ENCODE results near the gene TNRC18. TPM values are rescaled to one million over a fixed set of nuclear protein-coding genes. Genes with fewer than 3 reads are reported as not detected.

TNRC18 gene
- total RNA-seq, 2 experiments from 2014 or later = 37.3 to 40.4 TPM

DNA sequence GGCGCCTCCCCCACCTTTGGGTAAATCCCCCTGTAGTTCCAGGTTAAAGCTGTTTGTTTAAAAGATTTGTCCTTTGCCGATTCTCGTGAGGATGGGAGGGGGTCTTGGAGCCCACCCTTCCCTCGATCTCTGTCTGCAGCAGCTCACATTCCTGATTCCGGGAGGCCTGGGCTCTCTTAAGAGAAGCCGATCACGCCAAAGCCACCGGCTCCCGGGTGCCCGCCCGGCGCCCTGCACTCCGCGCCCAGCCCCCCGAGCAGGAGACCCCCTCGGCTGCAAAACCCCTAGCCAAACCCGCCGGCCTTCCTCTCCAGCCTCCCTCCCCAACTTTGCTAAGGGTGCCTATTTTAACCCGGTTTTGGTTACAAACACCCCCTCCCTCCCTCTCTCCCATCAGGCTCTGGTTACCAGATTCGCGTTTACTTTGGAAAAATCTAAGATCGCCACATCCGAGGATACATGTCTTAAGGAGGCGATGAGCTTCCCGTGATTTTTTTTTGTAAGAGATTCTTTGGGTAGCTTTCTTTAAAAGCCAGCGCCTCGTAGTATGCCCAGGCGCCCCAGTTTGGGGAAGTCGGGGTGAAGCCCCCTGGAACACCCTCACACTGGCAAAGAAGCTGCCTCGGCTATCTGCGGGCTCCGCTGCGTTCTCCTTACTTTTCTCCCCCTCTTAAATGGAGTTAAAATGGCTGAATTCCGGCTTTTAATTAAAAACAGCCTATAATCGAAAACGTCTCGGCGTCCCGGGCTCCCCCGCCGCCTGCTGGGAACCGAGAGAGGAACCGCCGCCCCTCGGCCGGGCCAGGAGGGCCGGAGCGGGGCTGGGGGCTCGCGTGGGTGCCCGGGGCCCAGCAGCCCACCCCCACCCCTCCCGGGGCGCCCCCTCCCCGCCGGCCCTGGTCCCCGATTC lies 983 bp downstream of the TNRC18 start:
- no peaks in the 10 kb centered on the region for H3K36me3 Mint-ChIP-seq
- CTCF ChIA-PET = interaction anchor here (1.2 to 1.9 kb wide), 4 partner anchors 11 to 137 kb away, joined by 3 to 10 read pairs (median 4); no protein-coding TSS in a partner anchor

DNA sequence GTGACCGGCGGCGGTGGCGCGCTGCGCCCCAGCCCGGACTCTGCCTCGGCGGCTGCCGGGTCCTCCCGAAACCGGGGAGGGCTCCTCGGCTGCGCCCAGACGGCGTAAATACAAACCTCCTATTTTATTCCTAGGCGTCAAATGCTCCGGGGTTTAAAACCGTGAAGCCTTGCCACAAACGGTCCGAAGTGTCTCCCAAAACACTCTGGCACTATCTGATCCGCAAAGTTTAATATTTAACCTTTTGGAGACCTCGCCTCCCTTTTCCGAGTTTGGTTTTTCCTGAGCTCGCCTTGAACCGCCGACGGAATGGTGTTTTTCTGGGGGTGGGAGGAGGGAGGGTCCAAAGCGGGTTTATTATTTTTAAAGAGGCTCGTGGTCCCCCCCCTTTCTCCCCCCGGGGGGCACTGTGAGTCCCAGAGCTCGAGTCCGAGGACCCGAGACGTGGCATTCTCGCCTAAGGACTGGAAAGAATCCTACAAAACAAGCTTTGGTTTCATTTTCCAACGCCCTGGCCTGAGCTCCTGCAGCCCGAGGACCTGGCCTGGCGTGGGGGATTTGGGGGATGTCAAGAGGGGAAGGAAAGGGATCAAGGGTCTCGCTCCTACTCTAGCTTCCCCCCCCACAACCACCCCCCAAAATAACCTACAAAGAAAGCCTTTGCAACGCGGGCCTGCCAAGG lies 1.8 kb downstream of the TNRC18 start:
- Mint-ChIP-seq H3K9me3 (no peaks in the 10 kb centered on the region), H3K27me3 (peaks cover 58% of the 10 kb centered on the region), H3K27ac (no peak overlapping the region), H3K4me3 (peak overlapping the region; percentile 59), H3K36me3 (no peaks in the 10 kb centered on the region), H3K4me1 (ENCODE audit: low read depth) (peaks cover 40% of the 10 kb centered on the region)
- ChIA-PET CTCF (interaction anchor here (0.9 to 1.9 kb wide), 4 partner anchors 12 to 137 kb away, joined by 3 to 5 read pairs (median 4); no protein-coding TSS in a partner anchor), POLR2A (interaction anchor here (0.5 to 0.9 kb wide), 3 partner anchors 20 to 275 kb away, joined by 3 to 7 read pairs (median 4); no protein-coding TSS in a partner anchor)
- peak; percentile 12 for DNase-seq
- intact Hi-C loops (cut with micrococcal nuclease) = loop anchor here (2.0 kb wide), 1 partner anchor 25 kb away; no protein-coding TSS in a partner anchor

More for the DNA sequence above, 983 bp downstream of the TNRC18 start:
- Mint-ChIP-seq H3K4me1 (ENCODE audit: low read depth) (peaks cover 44% of the 10 kb centered on the region), H3K4me3 (peak overlapping the region; percentile 59), H3K9me3 (no peaks in the 10 kb centered on the region), H3K27ac (no peak overlapping the region), H3K27me3 (peaks cover 59% of the 10 kb centered on the region)
- no peak for DNase-seq
- POLR2A ChIA-PET = interaction anchor here (0.5 to 0.9 kb wide), 3 partner anchors 19 to 274 kb away, joined by 3 to 7 read pairs (median 4); no protein-coding TSS in a partner anchor
- intact Hi-C loops (cut with micrococcal nuclease) = loop anchor here (2.0 kb wide), 1 partner anchor 26 kb away; no protein-coding TSS in a partner anchor

GRCh38 chr7:5420881-5421713 lies 2.5 kb downstream of the TNRC18 start:
- peaks cover 53% of the 10 kb centered on the region for H3K27me3 Mint-ChIP-seq
- CTCF ChIA-PET = interaction anchor here (0.9 to 1.2 kb wide), 2 partner anchors 25 to 138 kb away, joined by 3 to 5 read pairs; no protein-coding TSS in a partner anchor
- peak overlapping the region; percentile 50 for H3K4me3 Mint-ChIP-seq
- H3K4me1 Mint-ChIP-seq (ENCODE audit: low read depth) = peaks cover 37% of the 10 kb centered on the region
- POLR2A ChIA-PET = no interaction called here
- DNase-seq = peak; percentile 21
- no peaks in the 10 kb centered on the region for H3K9me3 Mint-ChIP-seq
- H3K36me3 Mint-ChIP-seq = no peaks in the 10 kb centered on the region
- H3K27ac Mint-ChIP-seq = no peak overlapping the region
- intact Hi-C loops (cut with micrococcal nuclease) = no loop called here

DNA sequence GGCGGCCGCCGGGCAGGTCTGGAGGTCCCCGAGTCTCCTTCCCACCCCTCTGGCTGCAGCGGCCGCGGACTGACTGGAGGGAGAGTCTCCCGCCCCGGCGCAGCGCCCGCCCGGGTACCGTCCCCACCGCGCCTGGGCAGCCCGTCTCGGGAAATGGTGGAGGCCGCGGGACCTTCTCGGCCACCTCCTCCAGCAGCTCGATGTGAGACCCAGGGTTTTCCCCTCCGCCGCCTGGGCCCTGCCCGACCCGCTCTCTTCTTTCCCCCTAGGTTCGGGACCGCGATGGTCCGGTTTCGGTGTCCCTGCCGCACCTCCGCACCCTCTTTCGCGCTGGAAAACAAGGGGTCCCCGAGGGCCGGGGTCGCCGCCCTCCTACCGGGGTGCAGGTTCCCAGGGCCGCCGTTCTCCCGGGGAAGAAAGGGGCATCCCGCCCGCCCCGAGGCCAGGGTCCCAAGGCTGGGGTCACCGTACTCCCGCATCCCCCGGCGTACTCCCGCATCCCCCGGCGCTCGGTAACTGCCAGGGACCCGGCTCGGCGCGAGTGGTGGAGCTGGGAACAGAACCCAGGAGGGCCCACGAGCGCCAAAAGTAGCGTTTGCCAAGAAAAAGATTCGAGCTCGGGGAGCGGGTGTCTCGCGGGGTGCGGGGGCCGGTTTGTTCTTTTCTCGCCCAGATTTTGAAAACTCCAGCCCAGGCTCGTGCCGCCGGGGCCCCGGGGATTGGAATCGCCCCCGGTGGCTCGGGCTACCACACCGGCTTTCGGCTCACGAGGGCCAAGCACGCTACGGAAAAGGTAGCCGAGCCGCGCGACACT lies 3.4 kb downstream of the TNRC18 start:
- no peaks in the 10 kb centered on the region for H3K36me3 Mint-ChIP-seq
- H3K27me3 Mint-ChIP-seq = peaks cover 45% of the 10 kb centered on the region
- DNase-seq = peak; percentile 17
- H3K27ac Mint-ChIP-seq = no peak overlapping the region
- ChIA-PET CTCF (no interaction called here), POLR2A (no interaction called here)
- H3K9me3 Mint-ChIP-seq = no peaks in the 10 kb centered on the region
- H3K4me1 Mint-ChIP-seq (ENCODE audit: low read depth) = peaks cover 29% of the 10 kb centered on the region
- peak overlapping the region; percentile 50 for H3K4me3 Mint-ChIP-seq
- intact Hi-C loops (cut with micrococcal nuclease) = no loop called here

DNA sequence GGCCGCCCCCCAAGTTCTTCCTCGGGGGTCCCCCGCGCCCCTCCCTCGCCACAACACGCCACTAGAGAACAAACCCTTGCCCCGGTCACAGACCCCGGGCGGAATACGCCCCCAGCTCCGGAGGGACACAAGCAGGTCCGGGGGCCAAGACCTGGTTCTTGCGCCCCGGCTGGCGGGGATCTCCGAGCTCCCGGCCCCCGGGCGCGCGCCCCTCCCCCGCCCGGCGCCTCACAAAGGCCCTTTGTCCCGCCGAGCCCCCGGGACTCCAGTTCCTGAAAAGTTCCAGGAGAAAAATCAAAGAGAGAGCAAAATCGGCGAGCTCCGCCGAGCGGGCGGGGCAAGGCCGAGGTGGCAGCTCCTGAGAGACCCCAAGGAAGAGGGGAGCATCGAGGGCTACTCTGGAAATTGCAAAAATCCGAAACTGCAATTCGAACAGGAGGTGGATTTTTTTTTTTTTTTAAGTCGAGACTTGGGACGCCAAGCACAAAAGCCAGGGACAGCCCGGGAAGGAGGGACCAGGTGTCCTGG lies 4.0 kb downstream of the TNRC18 start:
- H3K27ac Mint-ChIP-seq = no peak overlapping the region
- peaks cover 45% of the 10 kb centered on the region for H3K27me3 Mint-ChIP-seq
- H3K4me1 Mint-ChIP-seq (ENCODE audit: low read depth) = peaks cover 23% of the 10 kb centered on the region
- no peak overlapping the region for H3K4me3 Mint-ChIP-seq
- H3K9me3 Mint-ChIP-seq = no peaks in the 10 kb centered on the region
- intact Hi-C loops (cut with micrococcal nuclease) = no loop called here
- ChIA-PET POLR2A (no interaction called here), CTCF (no interaction called here)
- DNase-seq = no peak
- no peaks in the 10 kb centered on the region for H3K36me3 Mint-ChIP-seq

GRCh38 chr7:5418285-5418582 lies 5.4 kb downstream of the TNRC18 start:
- no peaks in the 10 kb centered on the region for H3K9me3 Mint-ChIP-seq
- ChIA-PET CTCF (interaction anchor here (0.9 to 1.0 kb wide), 2 partner anchors 21 to 53 kb away, joined by 3 to 5 read pairs; no protein-coding TSS in a partner anchor), POLR2A (no interaction called here)
- H3K4me1 Mint-ChIP-seq (ENCODE audit: low read depth) = peaks cover 21% of the 10 kb centered on the region
- intact Hi-C loops (cut with micrococcal nuclease) = no loop called here
- H3K4me3 Mint-ChIP-seq = no peak overlapping the region
- no peak overlapping the region for H3K27ac Mint-ChIP-seq
- no peak for DNase-seq
- H3K36me3 Mint-ChIP-seq = no peaks in the 10 kb centered on the region
- peaks cover 43% of the 10 kb centered on the region for H3K27me3 Mint-ChIP-seq

GRCh38 chr7:5417106-5418071 lies 6.2 kb downstream of the TNRC18 start:
- H3K27me3 Mint-ChIP-seq = peaks cover 39% of the 10 kb centered on the region
- no peaks in the 10 kb centered on the region for H3K36me3 Mint-ChIP-seq
- no peaks in the 10 kb centered on the region for H3K9me3 Mint-ChIP-seq
- no peak overlapping the region for H3K27ac Mint-ChIP-seq
- H3K4me3 Mint-ChIP-seq = no peak overlapping the region
- intact Hi-C loops (cut with micrococcal nuclease) = no loop called here
- ChIA-PET CTCF (interaction anchor here (0.6 to 1.6 kb wide), 6 partner anchors 13 to 140 kb away, joined by 3 to 5 read pairs (median 4); no protein-coding TSS in a partner anchor), POLR2A (no interaction called here)
- peaks cover 21% of the 10 kb centered on the region for H3K4me1 Mint-ChIP-seq (ENCODE audit: low read depth)
- DNase-seq = no peak

DNA sequence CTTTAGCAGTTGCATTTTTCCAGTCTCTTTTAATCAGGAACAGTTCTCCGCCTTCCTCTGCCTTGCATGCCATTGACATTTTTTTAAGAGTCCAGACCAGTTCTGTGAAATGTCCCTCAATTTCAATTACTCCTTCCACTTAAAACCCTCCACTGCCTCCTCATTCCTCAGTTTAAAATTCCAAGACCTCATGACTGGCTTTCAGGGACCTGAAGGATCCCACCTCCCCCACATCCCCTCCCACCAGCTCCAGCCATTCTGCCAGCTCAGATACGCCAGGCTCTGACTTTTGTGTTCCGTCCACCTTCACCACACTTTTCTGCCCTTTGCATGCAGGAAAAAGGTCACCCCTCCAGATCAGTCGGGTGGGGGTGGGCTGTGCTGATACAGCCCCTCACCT lies 8.7 kb downstream of the TNRC18 start:
- Mint-ChIP-seq H3K9me3 (no peaks in the 10 kb centered on the region), H3K27ac (no peak overlapping the region), H3K4me1 (ENCODE audit: low read depth) (peaks cover 10% of the 10 kb centered on the region), H3K36me3 (no peaks in the 10 kb centered on the region), H3K4me3 (no peak overlapping the region), H3K27me3 (peaks cover 36% of the 10 kb centered on the region)
- CTCF ChIA-PET = no interaction called here
- POLR2A ChIA-PET = no interaction called here
- no peak for DNase-seq
- intact Hi-C loops (cut with micrococcal nuclease) = no loop called here

DNA sequence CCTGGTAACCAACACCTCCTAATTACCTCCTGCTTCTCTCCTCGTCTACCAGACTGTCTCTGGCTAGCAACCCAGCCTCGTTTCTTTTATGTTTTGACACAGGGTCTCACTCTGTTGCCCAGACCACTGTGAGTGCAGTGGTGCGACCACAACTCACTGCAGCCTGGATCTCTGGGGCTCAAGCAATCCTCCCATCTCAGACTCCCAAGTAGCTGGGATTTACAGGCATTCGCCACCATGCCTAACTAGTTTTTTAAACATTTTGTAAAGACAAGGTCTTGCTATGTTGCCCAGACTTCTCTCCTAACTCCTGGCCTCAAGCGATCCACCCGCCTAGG lies 10.2 kb downstream of the TNRC18 start:
- no peak overlapping the region for H3K27ac Mint-ChIP-seq
- no peak for DNase-seq
- no peaks in the 10 kb centered on the region for H3K9me3 Mint-ChIP-seq
- peaks cover under 1% of the 10 kb centered on the region for H3K4me1 Mint-ChIP-seq (ENCODE audit: low read depth)
- no peaks in the 10 kb centered on the region for H3K36me3 Mint-ChIP-seq
- ChIA-PET POLR2A (no interaction called here), CTCF (no interaction called here)
- peaks cover 24% of the 10 kb centered on the region for H3K27me3 Mint-ChIP-seq
- no peak overlapping the region for H3K4me3 Mint-ChIP-seq
- intact Hi-C loops (cut with micrococcal nuclease) = no loop called here

GRCh38 chr7:5408777-5409176 lies 14.9 kb downstream of the TNRC18 start:
- Mint-ChIP-seq H3K4me3 (no peak overlapping the region), H3K27me3 (peaks cover 10% of the 10 kb centered on the region), H3K9me3 (no peaks in the 10 kb centered on the region), H3K36me3 (no peaks in the 10 kb centered on the region), H3K4me1 (ENCODE audit: low read depth) (no peaks in the 10 kb centered on the region), H3K27ac (no peak overlapping the region)
- DNase-seq = no peak
- ChIA-PET POLR2A (no interaction called here), CTCF (no interaction called here)
- intact Hi-C loops (cut with micrococcal nuclease) = no loop called here

All from activated CD4-positive, alpha-beta memory T cell treated with anti-CD3 and anti-CD28 coated beads for 36 hours (primary cell).